ENCODE results near the gene CCDC97.
"Not testable (repeated sequence)": the region's sequence is repeated elsewhere in the genome, so short reads cannot be mapped to it uniquely, and the experiment has no call there.

The CCDC97 gene

GRCh38 chr19:41276231-41276630, 33.7 kb upstream of the CCDC97 start:
- no peak for DNase-seq (ENCODE audit: low read depth in 1 of 2, low spot score in 1 of 2)
- no peak for TF ChIP-seq JUND (IDR thresholded peaks at IDR 0.05; ENCODE audit: low read depth)
- in situ Hi-C loops (cut with HindIII; ENCODE audit: low pct_unique_long_range_greater_than_20kb, low sequenced_read_pairs) = no loop called here

DNA sequence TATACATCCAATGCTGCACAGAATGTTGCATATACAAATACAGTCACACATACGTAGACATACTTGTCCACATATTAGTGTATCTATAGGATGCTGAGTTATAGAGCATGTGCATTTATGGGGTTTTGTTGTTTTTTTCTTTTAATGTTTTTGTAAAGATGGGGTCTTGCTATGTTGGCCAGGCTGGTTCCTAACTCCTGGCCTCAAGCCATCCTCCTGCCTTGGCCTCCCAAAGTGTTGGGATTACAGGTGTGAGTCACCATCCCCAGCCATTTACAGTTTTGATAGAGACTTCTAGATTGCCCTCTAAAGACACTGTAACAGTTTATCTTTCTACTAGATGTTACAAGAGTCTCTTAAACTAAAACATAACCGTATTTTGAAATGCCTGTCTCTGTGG, 31.5 kb upstream of the CCDC97 start:
- no peak for DNase-seq (ENCODE audit: low read depth in 1 of 2, low spot score in 1 of 2)
- in situ Hi-C loops (cut with HindIII; ENCODE audit: low pct_unique_long_range_greater_than_20kb, low sequenced_read_pairs) = no loop called here
- no peak for TF ChIP-seq JUND (IDR thresholded peaks at IDR 0.05; ENCODE audit: low read depth)

DNA sequence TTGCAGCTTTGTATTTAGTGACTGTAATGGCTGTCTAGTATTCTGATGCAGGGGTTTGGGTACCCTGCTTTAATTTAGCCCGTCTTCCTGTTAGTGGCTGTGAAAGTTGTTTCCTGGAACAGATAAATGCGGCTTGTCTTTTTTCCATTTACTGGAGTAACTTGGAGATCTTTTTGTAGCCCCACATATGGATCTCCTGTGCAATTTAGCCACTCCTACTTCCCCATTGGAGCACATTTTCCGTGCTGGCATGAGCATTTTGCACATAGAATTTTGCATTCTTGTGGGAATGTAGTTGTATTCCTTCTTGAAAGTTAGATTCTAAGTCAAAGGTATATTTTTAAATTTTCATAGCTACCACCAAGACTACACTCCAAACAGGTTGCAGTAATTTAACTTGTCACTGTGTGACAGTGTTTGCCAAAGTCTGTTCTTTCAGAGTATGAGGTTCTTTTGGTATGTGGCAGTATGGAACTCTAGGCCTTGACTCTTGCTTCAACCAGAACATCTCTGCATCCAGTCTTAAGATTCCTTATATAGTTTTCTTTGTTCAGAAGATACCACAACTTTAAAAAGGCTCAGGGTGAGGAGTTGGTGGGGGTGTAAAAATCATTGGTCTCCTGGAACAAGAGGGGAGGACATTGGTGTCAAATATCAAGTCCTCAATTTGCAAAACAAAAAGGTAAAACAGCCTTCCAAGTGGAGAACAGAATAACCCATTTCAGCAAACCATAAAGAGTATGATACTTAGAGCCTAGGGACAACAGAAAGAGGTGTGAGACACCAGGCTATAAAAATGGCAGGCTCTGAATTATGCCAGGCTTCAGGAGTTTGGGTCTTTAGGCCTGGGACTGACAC, 21.1 kb upstream of the CCDC97 start:
- DNase-seq (ENCODE audit: low read depth in 1 of 2, low spot score in 1 of 2) = no peak
- in situ Hi-C loops (cut with HindIII; ENCODE audit: low pct_unique_long_range_greater_than_20kb, low sequenced_read_pairs) = no loop called here
- no peak for TF ChIP-seq JUND (IDR thresholded peaks at IDR 0.05; ENCODE audit: low read depth)

GRCh38 chr19:41289814-41290213, 20.2 kb upstream of the CCDC97 start:
- in situ Hi-C loops (cut with HindIII; ENCODE audit: low pct_unique_long_range_greater_than_20kb, low sequenced_read_pairs); DNase-seq (ENCODE audit: low read depth in 1 of 2, low spot score in 1 of 2): not testable (repeated sequence)

DNA sequence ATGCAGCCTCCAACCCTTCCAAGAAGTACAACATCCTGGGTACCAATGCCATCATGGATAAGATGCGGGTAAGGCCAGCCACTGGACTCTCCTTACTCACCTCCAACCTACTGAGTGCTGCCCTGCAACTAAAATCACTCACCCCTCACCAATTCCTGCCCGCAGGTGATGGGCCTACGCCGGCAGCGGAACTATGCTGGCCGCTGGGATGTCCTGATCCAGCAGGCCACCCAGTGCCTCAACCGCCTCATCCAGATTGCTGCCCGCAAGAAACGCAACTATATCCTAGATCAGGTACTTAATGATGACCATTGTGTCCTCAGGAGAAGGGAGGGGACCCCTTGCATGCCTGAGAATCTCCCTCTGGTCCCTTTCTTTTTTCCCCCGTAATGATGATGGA, 15.6 kb upstream of the CCDC97 start:
- in situ Hi-C loops (cut with HindIII; ENCODE audit: low pct_unique_long_range_greater_than_20kb, low sequenced_read_pairs) = no loop called here
- TF ChIP-seq JUND (IDR thresholded peaks at IDR 0.05; ENCODE audit: low read depth) = no peak
- no peak for DNase-seq (ENCODE audit: low read depth in 1 of 2, low spot score in 1 of 2)

- DNase-seq (ENCODE audit: low read depth in 1 of 2, low spot score in 1 of 2) = no peak
- in situ Hi-C loops (cut with HindIII; ENCODE audit: low pct_unique_long_range_greater_than_20kb, low sequenced_read_pairs) = no loop called here
- TF ChIP-seq JUND (IDR thresholded peaks at IDR 0.05; ENCODE audit: low read depth) = no peak
These were observed 14.5 kb upstream of the CCDC97 start for GRCh38 chr19:41295499-41295898.

DNA sequence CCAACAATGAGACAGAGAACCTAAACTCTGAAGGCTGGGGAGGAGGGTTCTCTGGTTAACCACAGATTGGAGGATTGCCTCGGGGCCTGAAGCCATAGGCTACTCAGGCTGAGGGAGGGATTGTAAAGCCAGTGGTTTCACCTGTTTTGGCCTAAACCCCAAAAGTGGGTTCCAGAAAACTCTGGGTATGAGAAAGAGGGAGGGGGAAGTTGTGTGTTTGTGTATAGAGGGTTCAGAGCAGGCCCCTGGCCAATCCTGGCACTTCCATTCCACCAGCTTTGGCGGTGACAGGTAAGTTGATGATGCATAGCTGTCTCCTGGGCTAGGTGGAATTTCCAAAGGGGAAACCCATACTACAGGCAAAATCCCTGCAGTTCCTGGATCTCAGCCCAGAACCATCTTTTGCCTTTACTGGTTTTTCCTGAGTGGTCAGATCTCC, 13.5 kb upstream of the CCDC97 start:
- no peak for TF ChIP-seq JUND (IDR thresholded peaks at IDR 0.05; ENCODE audit: low read depth)
- peak in 1 of 2 experiments; percentile 72 for DNase-seq (ENCODE audit: low read depth in 1 of 2, low spot score in 1 of 2)
- in situ Hi-C loops (cut with HindIII; ENCODE audit: low pct_unique_long_range_greater_than_20kb, low sequenced_read_pairs) = no loop called here

DNA sequence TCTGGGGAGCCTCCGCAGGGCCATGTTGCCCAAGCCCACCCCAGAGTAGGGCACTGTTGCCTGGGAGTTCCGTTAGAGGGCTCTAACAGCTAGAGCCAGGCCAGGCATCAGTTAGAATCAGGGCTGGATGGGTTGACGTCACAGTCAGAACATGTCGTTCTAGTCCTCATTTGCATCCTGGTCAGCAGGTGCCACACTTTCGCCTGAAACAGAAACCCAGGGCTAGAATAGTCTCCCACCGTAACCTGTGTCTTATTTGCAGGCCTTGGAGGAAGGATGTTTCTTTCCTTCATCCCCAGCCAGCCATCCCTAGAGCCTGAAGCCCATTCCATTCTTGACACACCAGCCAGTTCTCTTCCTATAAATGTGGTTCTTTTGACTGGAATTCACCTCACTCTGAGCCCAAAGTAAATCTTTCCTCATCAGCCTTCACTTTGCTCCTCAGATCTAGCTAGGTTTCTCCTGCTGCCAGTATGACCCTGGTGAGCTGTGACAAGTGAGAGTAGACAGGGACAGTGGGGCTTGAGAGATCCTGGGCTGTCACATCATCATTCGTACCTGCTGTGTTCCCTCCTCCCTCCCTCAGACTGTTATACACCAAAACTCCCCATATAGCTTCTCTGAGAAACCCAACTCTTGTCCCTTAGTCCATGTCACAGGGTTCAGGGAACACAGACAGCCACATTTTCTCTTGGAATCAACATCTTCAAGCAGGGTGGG, 12.2 kb upstream of the CCDC97 start:
- in situ Hi-C loops (cut with HindIII; ENCODE audit: low pct_unique_long_range_greater_than_20kb, low sequenced_read_pairs) = no loop called here
- no peak for DNase-seq (ENCODE audit: low read depth in 1 of 2, low spot score in 1 of 2)
- no peak for TF ChIP-seq JUND (IDR thresholded peaks at IDR 0.05; ENCODE audit: low read depth)

DNA sequence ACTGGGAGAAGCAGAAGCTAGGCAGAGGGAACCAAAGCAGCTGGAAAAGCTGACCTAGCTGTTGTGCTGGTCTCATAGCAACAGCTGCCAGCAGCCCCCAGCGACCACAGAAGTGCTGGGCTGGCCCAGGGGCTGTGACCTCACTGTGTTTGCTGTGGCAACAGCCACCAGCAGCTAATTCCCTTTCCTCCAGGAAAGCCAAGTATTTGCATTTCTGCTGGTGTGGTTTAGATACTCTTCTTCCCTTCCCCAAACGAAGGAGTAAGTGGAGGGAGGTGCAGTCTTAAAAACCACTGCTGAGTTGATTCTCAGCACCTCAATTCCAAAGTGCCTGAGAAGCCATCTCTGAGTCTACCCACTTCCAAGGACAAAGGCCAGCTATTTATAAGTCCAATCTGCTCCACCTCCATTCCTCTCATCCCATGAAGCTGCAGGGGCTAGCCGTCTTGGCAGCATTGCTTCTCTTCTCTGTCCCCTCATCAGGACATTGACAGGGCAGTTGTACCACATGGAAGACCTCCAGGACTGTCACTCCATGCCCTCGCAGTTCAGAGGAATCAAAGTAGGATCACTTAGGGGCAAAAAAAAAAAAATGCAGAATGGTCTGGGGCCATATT, 11.5 kb upstream of the CCDC97 start:
- in situ Hi-C loops (cut with HindIII; ENCODE audit: low pct_unique_long_range_greater_than_20kb, low sequenced_read_pairs) = no loop called here
- peak in 1 of 2 experiments; percentile 20 for DNase-seq (ENCODE audit: low read depth in 1 of 2, low spot score in 1 of 2)
- no peak for TF ChIP-seq JUND (IDR thresholded peaks at IDR 0.05; ENCODE audit: low read depth)

GRCh38 chr19:41299046-41299754, 10.8 kb upstream of the CCDC97 start:
- in situ Hi-C loops (cut with HindIII; ENCODE audit: low pct_unique_long_range_greater_than_20kb, low sequenced_read_pairs) = no loop called here
- no peak for TF ChIP-seq JUND (IDR thresholded peaks at IDR 0.05; ENCODE audit: low read depth)
- no peak for DNase-seq (ENCODE audit: low read depth in 1 of 2, low spot score in 1 of 2)

GRCh38 chr19:41299755-41300089, 10.2 kb upstream of the CCDC97 start:
- TF ChIP-seq JUND (IDR thresholded peaks at IDR 0.05; ENCODE audit: low read depth) = no peak
- in situ Hi-C loops (cut with HindIII; ENCODE audit: low pct_unique_long_range_greater_than_20kb, low sequenced_read_pairs) = no loop called here
- peak in 1 of 2 experiments; percentile 4 for DNase-seq (ENCODE audit: low read depth in 1 of 2, low spot score in 1 of 2)

GRCh38 chr19:41300555-41300954, 9.4 kb upstream of the CCDC97 start:
- no peak for TF ChIP-seq JUND (IDR thresholded peaks at IDR 0.05; ENCODE audit: low read depth)
- DNase-seq (ENCODE audit: low read depth in 1 of 2, low spot score in 1 of 2) = no peak
- in situ Hi-C loops (cut with HindIII; ENCODE audit: low pct_unique_long_range_greater_than_20kb, low sequenced_read_pairs) = no loop called here

Data from T47D (cell line).